Neuron (in vitro differentiated cells): ENCODE measurements around the gene CAPN15.

Source experiments
- H2AFZ ChIP-seq: one replicate; pipeline ENCODE4 v1.6.1; 2013; ENCODE audit warnings: low read depth, mild to moderate bottlenecking, inconsistent platforms, low read length, moderate library complexity
- H3K27me3 ChIP-seq: one replicate; pipeline ENCODE4 v1.6.1; 2013; ENCODE audit warnings: low read length; ENCODE audit not compliant: insufficient read depth
- H3K36me3 ChIP-seq: one replicate; pipeline ENCODE4 v1.6.1; 2013; ENCODE audit warnings: low read length; ENCODE audit not compliant: insufficient read depth
- H3K4me1 ChIP-seq: one replicate; pipeline ENCODE4 v1.6.1; 2013; ENCODE audit warnings: low read length; ENCODE audit not compliant: insufficient read depth
- H3K4me3 ChIP-seq: 2 replicates; pipeline ENCODE4 v1.5.1; 2013; ENCODE audit warnings: mild to moderate bottlenecking, low read length, moderate library complexity
- H3K9me3 ChIP-seq: one replicate; pipeline ENCODE4 v1.6.1; 2013; ENCODE audit warnings: low read length

CAPN15 gene

GRCh38 chr16:535446-536405 lies 8.2 kb downstream of the CAPN15 start:
- H3K27me3 ChIP-seq, result no peaks in the 10 kb centered on the region
- H3K4me3 ChIP-seq, result no peak overlapping the region
- H3K9me3 ChIP-seq, result no peaks in the 10 kb centered on the region
- peaks cover 11% of the 10 kb centered on the region for H3K36me3 ChIP-seq
- no peaks in the 10 kb centered on the region for H3K4me1 ChIP-seq
- H2AFZ ChIP-seq, result no peak overlapping the region

GRCh38 chr16:536746-537145 lies 9.2 kb downstream of the CAPN15 start:
- Histone ChIP-seq H3K9me3 (no peaks in the 10 kb centered on the region), H2AFZ (no peak overlapping the region), H3K4me1 (no peaks in the 10 kb centered on the region), H3K36me3 (peaks cover 11% of the 10 kb centered on the region), H3K4me3 (no peak overlapping the region), H3K27me3 (no peaks in the 10 kb centered on the region)

GRCh38 chr16:537415-538335 lies 10.2 kb downstream of the CAPN15 start:
- Histone ChIP-seq H3K9me3 (no peaks in the 10 kb centered on the region), H2AFZ (no peak overlapping the region), H3K4me3 (no peak overlapping the region), H3K4me1 (no peaks in the 10 kb centered on the region), H3K36me3 (peaks cover 11% of the 10 kb centered on the region), H3K27me3 (no peaks in the 10 kb centered on the region)

- H3K4me1 ChIP-seq, result no peaks in the 10 kb centered on the region
- H3K36me3 ChIP-seq, result peaks cover 11% of the 10 kb centered on the region
- no peak overlapping the region for H3K4me3 ChIP-seq
- no peak overlapping the region for H2AFZ ChIP-seq
- H3K9me3 ChIP-seq, result no peaks in the 10 kb centered on the region
- no peaks in the 10 kb centered on the region for H3K27me3 ChIP-seq
Measured at GRCh38 chr16:539901-540530, 12.5 kb downstream of the CAPN15 start.

- Histone ChIP-seq H3K4me1 (no peaks in the 10 kb centered on the region), H3K27me3 (no peaks in the 10 kb centered on the region), H3K9me3 (no peaks in the 10 kb centered on the region), H3K4me3 (no peak overlapping the region), H2AFZ (no peak overlapping the region), H3K36me3 (peaks cover 8% of the 10 kb centered on the region)
Measured at GRCh38 chr16:540645-541340, 13.3 kb downstream of the CAPN15 start.

- no peaks in the 10 kb centered on the region for H3K4me1 ChIP-seq
- peaks cover 8% of the 10 kb centered on the region for H3K36me3 ChIP-seq
- H3K9me3 ChIP-seq, result no peaks in the 10 kb centered on the region
- H3K27me3 ChIP-seq, result no peaks in the 10 kb centered on the region
- no peak overlapping the region for H3K4me3 ChIP-seq
- H2AFZ ChIP-seq, result no peak overlapping the region
Measured at GRCh38 chr16:543301-544164, 16.0 kb downstream of the CAPN15 start.

GRCh38 chr16:544517-544916 lies 17.0 kb downstream of the CAPN15 start:
- H3K4me3 ChIP-seq, result no peak overlapping the region
- H2AFZ ChIP-seq, result no peak overlapping the region
- no peaks in the 10 kb centered on the region for H3K4me1 ChIP-seq
- H3K36me3 ChIP-seq, result peaks cover 11% of the 10 kb centered on the region
- H3K27me3 ChIP-seq, result no peaks in the 10 kb centered on the region
- no peaks in the 10 kb centered on the region for H3K9me3 ChIP-seq

GRCh38 chr16:546909-547770 lies 19.6 kb downstream of the CAPN15 start:
- peaks cover 22% of the 10 kb centered on the region for H3K36me3 ChIP-seq
- no peaks in the 10 kb centered on the region for H3K4me1 ChIP-seq
- H3K4me3 ChIP-seq, result no peak overlapping the region
- no peaks in the 10 kb centered on the region for H3K27me3 ChIP-seq
- no peaks in the 10 kb centered on the region for H3K9me3 ChIP-seq
- H2AFZ ChIP-seq, result no peak overlapping the region

- Histone ChIP-seq H2AFZ (no peak overlapping the region), H3K36me3 (peaks cover 32% of the 10 kb centered on the region), H3K4me1 (no peaks in the 10 kb centered on the region), H3K4me3 (no peak overlapping the region), H3K27me3 (no peaks in the 10 kb centered on the region), H3K9me3 (no peaks in the 10 kb centered on the region)
Measured at GRCh38 chr16:548586-548985, 21.1 kb downstream of the CAPN15 start.

- H3K4me1 ChIP-seq, result peaks cover 8% of the 10 kb centered on the region
- H3K9me3 ChIP-seq, result no peaks in the 10 kb centered on the region
- no peaks in the 10 kb centered on the region for H3K27me3 ChIP-seq
- no peak overlapping the region for H2AFZ ChIP-seq
- no peak overlapping the region for H3K4me3 ChIP-seq
- H3K36me3 ChIP-seq, result peaks cover 32% of the 10 kb centered on the region
Measured at GRCh38 chr16:549544-550263, 22.2 kb downstream of the CAPN15 start.

- Histone ChIP-seq H3K36me3 (peaks cover 32% of the 10 kb centered on the region), H2AFZ (no peak overlapping the region), H3K4me1 (peaks cover 16% of the 10 kb centered on the region), H3K4me3 (no peak overlapping the region), H3K27me3 (no peaks in the 10 kb centered on the region), H3K9me3 (no peaks in the 10 kb centered on the region)
Measured at GRCh38 chr16:551210-551609, 23.7 kb downstream of the CAPN15 start.
